NCI-H128 (cell line): ENCODE data around the gene FBH1.
"Not testable (repeated sequence)": the region's sequence is repeated elsewhere in the genome, so short reads cannot be mapped to it uniquely, and the experiment has no call there.

Experiments used
- DNase-seq: peaks from one replicate; lab custom pipeline; 2025; ENCODE audit not compliant: unreplicated experiment; lab: John Stamatoyannopoulos, UW

The FBH1 gene

GRCh38 chr10:5958077-5958476 lies 68.0 kb downstream of the FBH1 start:
- DNase-seq: no peak

DNA sequence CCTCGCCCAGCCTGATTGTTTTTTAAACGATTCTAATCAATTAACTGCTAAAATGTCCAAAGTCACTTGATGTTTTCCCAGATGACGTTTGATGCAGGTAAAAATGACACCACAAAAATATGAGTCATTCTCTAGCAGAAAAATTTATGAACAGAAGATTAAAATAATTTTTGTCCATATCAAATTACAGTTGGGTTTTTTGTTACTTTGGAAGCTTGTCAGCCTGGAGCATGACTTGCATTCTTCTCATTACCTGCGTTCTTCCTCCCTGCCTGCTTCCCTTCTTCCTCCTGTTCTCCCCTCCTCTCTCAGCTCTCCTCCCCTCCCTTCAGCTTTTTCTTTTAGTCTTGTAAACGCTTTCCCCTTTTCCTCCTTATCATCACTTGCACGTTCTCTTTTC lies 68.6 kb downstream of the FBH1 start:
- DNase-seq: no peak

DNA sequence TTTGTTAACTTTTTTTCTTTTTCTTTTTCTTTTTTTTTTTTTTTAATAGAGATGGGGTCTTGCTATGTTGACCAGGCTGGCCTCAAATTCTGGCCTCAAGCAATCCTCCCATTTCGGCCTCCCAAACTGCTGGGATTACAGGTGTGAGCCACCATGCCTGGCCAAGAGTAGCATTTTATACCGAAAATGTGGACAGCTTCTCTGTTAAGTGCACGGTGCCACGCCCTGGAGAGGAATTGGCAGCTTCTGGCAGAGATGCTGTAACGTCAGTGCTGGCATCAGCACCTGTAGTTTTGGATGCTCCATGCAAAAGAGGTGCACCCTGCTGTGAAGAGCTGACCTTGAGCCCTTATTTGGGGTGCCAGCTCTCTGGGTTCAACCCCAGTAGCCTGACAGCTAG lies 69.1 kb downstream of the FBH1 start:
- DNase-seq: no peak

GRCh38 chr10:5959581-5960069 lies 69.6 kb downstream of the FBH1 start:
- DNase-seq: no peak

DNA sequence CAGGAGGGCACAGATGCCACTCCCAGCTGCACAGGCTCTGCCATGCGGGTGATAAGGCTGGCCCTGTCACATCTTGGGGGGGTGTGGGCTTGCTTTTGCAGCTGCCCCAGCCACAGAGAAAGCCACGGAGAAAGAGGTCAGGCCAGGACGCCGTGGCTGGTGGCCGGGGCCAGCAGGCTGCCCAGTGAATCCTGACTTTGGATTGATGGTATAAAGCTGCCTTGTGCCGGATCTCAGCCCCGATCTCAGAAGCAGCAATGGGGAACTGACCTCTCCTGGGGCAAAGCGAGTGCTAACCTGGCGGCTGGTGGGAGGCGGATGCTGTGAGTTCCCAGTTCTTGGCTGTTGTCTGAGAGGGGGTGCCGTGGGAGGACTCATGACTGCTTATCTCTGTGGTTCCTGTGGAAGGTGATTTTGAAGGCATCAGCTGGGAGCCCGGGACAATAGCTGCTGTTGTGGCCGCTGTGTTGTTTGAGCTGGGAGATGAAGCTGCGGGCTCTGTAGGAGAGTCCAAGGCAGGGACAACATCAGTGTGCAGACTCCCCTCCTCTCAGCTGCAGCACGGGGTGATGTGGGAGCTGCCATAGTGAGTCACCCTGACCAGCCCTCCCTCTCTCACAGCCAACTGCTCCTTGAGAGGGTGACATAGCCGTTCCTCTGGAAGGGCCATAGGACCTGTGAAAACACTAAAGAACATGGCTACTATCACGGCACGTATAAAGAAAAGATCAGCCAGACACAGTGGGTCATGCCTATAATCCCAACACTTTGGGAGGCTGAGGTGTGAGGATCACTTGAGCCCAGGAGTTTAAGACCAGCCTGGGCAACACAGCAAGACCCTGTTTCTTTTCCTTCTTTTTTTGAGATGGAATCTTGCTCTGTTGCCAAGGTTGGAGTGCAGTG lies 70.3 kb downstream of the FBH1 start:
- no peak for DNase-seq

- DNase-seq: not testable (repeated sequence)
Observed at GRCh38 chr10:5960973-5961275, 70.9 kb downstream of the FBH1 start.

DNA sequence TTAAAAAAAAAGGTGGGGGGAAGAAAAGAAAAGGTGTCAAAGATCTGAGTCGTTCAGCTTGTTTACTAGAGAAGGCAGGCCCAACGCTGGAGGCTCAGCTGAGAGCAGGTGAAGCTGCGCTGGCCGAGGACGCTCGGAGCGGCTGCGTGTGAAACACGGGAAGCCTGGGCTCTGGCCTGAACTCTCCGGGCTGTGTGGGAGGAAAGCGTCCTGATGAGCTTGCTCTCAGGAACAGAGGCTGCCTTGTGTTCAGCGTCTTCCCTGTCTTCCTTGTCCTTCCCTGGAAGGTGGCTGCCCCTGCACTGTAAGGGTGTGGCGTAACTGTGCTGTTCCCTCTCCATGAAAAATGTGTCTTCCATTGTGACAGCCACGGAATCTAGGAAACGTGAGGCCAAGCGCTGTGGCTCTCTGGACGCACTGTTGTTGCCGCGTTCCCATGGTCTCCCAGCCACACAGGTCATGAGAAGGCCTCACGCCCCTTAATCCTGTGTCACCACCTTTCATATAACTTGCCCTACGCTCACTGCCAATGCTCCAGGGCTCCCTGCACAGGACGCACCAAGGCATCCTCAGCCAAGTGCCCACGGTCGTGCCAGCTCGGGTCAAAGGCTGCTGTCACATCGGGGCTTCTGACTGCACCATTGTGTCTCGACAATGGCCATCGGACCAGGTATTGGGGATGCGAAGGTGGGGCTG lies 71.5 kb downstream of the FBH1 start:
- DNase-seq: no peak

DNA sequence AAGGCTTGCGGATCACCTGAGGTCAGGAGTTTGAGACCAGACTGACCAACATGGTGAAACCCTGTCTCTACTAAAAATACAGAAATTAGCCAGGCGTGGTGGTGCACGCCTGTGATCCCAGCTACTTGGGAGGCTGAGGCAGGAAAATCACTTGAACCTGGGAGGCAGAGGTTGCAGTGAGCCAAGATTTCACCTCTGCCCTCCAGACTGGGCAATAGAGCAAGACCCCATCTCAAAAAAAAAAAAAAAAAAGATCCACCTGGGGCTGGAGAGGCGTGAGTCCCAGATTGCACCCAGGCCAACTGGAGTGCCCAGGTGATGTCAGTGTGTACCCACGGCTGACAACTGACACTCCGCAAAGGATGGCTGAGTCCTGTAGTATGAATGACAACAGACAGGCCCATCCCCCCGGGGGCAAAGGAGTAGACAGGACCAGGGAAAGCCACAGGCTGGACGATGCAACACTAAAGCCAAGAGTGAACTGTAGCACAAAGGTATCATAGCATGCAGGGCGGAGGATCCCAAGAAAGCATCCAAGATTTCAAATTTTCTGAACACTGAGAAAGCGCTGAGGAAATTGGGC lies 72.4 kb downstream of the FBH1 start:
- not testable (repeated sequence) for DNase-seq

- no peak for DNase-seq
Observed at GRCh38 chr10:5963071-5963470, 73.0 kb downstream of the FBH1 start.

GRCh38 chr10:5963591-5963990 lies 73.5 kb downstream of the FBH1 start:
- no peak for DNase-seq

- DNase-seq: no peak
Observed at GRCh38 chr10:5964736-5965135, 74.7 kb downstream of the FBH1 start.

GRCh38 chr10:5965266-5965665 lies 75.2 kb downstream of the FBH1 start:
- no peak for DNase-seq

- no peak for DNase-seq
Observed at GRCh38 chr10:5968037-5968680, 78.1 kb downstream of the FBH1 start.

- no peak for DNase-seq
Observed at GRCh38 chr10:5968681-5969453, 78.8 kb downstream of the FBH1 start.

DNA sequence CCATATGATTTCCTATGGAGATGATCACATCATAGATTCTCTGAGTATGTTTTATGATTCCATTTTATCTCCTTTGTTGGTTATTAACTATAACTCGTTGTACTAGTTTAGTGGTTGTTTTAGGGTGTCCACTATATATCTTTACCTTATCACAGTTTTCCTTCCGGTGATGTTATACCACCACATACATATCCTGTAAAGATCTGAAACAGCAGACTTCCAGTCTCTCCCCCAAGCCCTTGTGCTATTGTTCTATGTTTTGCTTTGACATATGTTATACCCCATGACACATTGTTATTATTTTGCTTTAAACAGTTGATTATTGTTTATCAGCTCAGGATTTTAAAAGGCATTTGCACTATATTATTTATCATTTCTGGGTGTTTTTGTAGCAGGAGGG lies 80.0 kb downstream of the FBH1 start:
- no peak for DNase-seq

DNA sequence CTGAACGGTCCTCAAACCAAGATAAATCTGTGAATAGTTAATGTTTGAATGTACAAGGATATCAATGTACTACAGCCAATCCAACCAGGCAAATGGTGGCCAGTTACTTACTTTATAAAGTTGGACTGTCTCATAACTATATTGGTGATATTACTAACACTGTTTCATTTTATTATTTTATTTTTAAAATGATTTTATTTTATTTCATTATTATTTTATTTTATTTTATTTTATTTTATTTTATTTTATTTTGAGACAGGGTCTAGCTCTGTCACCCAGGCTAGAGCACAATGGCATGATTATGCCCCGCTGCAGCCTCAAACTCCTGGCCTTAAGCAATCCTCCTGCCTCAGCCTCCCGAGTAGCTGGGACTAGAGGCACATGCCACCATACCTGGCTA lies 80.5 kb downstream of the FBH1 start:
- no peak for DNase-seq

DNA sequence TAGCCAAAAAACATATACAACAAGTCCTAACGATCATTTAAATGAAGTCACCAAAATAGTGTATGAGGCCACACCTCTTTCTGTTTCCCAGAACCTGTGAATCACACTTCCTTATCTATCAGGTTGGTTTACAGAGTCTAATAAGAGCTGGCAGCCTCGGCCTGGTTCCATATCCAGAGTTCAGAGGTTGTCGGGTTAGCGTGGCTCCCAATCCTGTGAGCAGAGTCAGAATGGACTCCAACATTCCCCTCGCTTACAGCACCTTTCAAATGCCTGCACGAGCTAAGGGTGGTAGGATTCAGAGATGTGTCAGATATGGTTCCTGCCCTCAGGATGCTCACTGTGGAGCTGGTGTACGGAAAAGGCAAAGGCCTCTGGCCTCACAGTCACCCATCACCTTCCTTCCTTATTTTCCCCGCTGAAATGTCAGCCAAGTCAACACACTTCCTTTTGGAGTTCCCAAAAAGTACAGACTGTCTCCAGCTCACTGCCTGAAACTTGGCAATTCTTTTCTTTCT lies 81.3 kb downstream of the FBH1 start:
- no peak for DNase-seq

- no peak for DNase-seq
Observed at GRCh38 chr10:5971886-5972285, 81.8 kb downstream of the FBH1 start.

DNA sequence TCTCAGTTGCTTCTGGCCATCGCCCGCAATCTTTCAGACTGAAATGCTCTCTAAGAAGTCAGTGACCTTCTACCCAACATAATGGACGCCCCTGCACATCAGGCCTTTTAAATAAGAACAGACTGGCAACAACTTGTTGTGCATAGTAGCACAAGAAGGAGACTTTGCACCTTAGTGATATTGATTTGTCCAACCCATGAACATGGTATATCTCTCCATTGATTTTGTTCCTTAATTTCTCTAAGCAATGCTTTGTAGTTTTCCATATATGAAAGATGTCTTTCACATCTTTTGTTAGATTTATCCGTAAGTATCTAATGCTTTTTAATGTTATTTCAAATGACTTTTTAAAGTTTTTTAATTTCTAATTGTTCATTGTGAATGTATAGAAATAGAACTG lies 83.0 kb downstream of the FBH1 start:
- DNase-seq: no peak

DNA sequence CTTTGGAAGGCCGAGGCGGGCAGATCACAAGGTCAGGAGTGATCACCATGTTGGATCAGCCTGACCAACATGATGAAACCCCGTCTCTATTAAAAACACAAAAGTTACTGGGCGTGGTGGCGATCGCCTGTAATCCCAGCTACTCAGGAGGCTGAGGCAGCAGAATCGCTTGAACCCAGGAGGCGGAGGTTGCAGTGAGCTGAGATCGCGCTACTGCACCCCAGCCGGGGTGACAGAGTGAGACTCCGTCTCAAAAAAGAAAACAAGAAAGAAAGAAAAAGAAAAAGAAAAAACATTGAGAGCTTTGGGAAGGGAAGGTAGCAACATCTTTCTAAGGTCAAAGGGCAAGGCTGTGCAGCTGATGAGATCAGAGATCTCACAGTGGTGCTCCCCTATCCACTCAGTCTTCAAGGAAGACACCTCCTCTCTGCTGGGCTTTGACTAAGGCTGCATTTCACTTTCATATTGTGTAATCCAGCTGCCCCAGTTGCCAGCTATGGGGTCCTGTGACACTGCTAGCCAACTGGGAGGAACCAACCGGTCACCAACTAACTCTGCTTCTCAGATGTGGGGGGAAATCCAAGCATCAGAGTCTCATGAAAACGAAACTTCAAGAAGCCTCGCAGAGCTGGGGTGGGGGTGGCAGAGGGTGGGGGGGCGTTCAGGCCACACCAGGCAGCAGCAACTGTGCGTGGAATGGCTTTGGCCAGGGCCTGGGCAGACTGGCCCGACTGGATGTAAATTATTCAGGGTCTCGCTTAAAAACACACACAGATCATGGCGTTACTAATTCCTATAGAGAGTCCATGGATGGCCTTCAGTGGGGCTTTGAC lies 85.8 kb downstream of the FBH1 start:
- DNase-seq: no peak
